GM23248 (cell line): Measurements from ENCODE around the gene ZNF32. TPM values are rescaled to one million over a fixed set of nuclear protein-coding genes. Genes with fewer than 3 reads are reported as not detected.
A peak's percentile ranks its signal among the peaks of the same experiment; 100 is the strongest.

ENCODE experiments used
- DNase-seq: peaks from one replicate; pipeline ENCODE4 v3.0.0-alpha.2; 2015
- H2AFZ ChIP-seq: fragments of 200-600 bp; sonication (generic); 2 replicates; pipeline ENCODE4 v1.6.1; 2016; ENCODE audit warnings: antibody characterized with exemption
- H3F3A ChIP-seq: fragments of 200-600 bp; sonication (generic); 2 replicates; pipeline ENCODE4 v1.6.1; 2016; ENCODE audit warnings: mild to moderate bottlenecking, antibody characterized with exemption, mixed run types; ENCODE audit not compliant: insufficient read depth
- H3K27ac ChIP-seq: fragments of 200-600 bp; sonication (generic); 2 replicates; pipeline ENCODE4 v1.5.1; 2016; ENCODE audit warnings: mild to moderate bottlenecking
- H3K27me3 ChIP-seq: fragments of 200-600 bp; sonication (generic); replicated peaks from 2 replicates; pipeline ENCODE4 v1.6.1; 2016; ENCODE audit warnings: mild to moderate bottlenecking; ENCODE audit not compliant: insufficient read depth
- H3K36me3 ChIP-seq: fragments of 200-600 bp; sonication (generic); 2 replicates; pipeline ENCODE4 v1.6.1; 2016; ENCODE audit warnings: low read depth, mild to moderate bottlenecking
- H3K4me1 ChIP-seq: fragments of 200-600 bp; sonication (generic); 2 replicates; pipeline ENCODE4 v1.6.1; 2016; ENCODE audit warnings: mild to moderate bottlenecking; ENCODE audit not compliant: insufficient read depth
- H3K4me2 ChIP-seq: fragments of 200-600 bp; sonication (generic); one replicate; pipeline ENCODE4 v1.6.1; 2016; ENCODE audit warnings: mild to moderate bottlenecking; ENCODE audit not compliant: unreplicated experiment
- H3K4me3 ChIP-seq: fragments of 200-600 bp; sonication (generic); 2 replicates; pipeline ENCODE4 v1.5.1; 2016; ENCODE audit warnings: mild to moderate bottlenecking
- H3K79me2 ChIP-seq: fragments of 200-600 bp; sonication (generic); 2 replicates; pipeline ENCODE4 v1.6.1; 2016; ENCODE audit warnings: mild to moderate bottlenecking; ENCODE audit not compliant: insufficient read depth
- H3K9ac ChIP-seq: fragments of 200-600 bp; sonication (generic); 2 replicates; pipeline ENCODE4 v1.6.1; 2016; ENCODE audit warnings: mild to moderate bottlenecking
- H3K9me2 ChIP-seq: fragments of 200-600 bp; sonication (generic); 2 replicates; pipeline ENCODE4 v1.6.1; 2016; ENCODE audit warnings: mixed run types, mild to moderate bottlenecking, moderate library complexity; ENCODE audit not compliant: insufficient read depth
- H3K9me3 ChIP-seq: fragments of 200-600 bp; sonication (generic); one replicate; pipeline ENCODE4 v1.6.1; 2017; ENCODE audit warnings: low read depth
- H4K20me1 ChIP-seq: fragments of 200-600 bp; sonication (generic); 2 replicates; pipeline ENCODE4 v1.6.0; 2016; ENCODE audit not compliant: insufficient read depth
- EZH2 ChIP-seq: fragments of 200-600 bp; sonication (generic); IDR thresholded peaks from 2 replicates; pipeline ENCODE4 v1.6.1; 2018; ENCODE audit warnings: antibody characterized with exemption, mild to moderate bottlenecking; ENCODE audit not compliant: insufficient read depth, poor library complexity, severe bottlenecking
- EZH2phosphoT487 ChIP-seq: fragments of 200-600 bp; sonication (generic); IDR thresholded peaks from 2 replicates; pipeline ENCODE4 v1.6.1; 2018; ENCODE audit warnings: antibody characterized with exemption, moderate library complexity, mild to moderate bottlenecking, low read depth; ENCODE audit not compliant: insufficient read depth
- WGBS, 2 experiments: methylation state at CpG; one replicate each; pipeline ENCODE4 v1.1.6; 2015 to 2017; ENCODE audit warnings: low lambda C conversion rate in 2 of 2, low coverage in 1 of 2; ENCODE audit errors: missing lambda C conversion rate in 2 of 2; 5-methylcytosine and 5-hydroxymethylcytosine counted together
- in situ Hi-C: fragments of 300-500 bp; cut with MboI; formaldehyde crosslinking; loops from 2 replicates; pipeline ENCODE4 v1.15.0; 2020
- polyA plus RNA-seq: library from polyadenylated mRNA; unstranded; fragments of >200 nt; fragmentation: Nextera tagmentation; extraction: Ambion mirVana; gene quantifications from 2 replicates; pipeline ENCODE4 v1.2.1, GENCODE V29; 2016
- total RNA-seq: library from RNA; depleted of rRNA; stranded (reverse); fragments of >200 nt; shearing (Covaris generic); gene quantifications from 2 replicates; pipeline ENCODE4 v1.2.3, GENCODE V29; 2014

ZNF32 gene
- total and polyA plus RNA-seq, 2 experiments from 2014 or later, result 24.6 to 42.1 TPM

DNA sequence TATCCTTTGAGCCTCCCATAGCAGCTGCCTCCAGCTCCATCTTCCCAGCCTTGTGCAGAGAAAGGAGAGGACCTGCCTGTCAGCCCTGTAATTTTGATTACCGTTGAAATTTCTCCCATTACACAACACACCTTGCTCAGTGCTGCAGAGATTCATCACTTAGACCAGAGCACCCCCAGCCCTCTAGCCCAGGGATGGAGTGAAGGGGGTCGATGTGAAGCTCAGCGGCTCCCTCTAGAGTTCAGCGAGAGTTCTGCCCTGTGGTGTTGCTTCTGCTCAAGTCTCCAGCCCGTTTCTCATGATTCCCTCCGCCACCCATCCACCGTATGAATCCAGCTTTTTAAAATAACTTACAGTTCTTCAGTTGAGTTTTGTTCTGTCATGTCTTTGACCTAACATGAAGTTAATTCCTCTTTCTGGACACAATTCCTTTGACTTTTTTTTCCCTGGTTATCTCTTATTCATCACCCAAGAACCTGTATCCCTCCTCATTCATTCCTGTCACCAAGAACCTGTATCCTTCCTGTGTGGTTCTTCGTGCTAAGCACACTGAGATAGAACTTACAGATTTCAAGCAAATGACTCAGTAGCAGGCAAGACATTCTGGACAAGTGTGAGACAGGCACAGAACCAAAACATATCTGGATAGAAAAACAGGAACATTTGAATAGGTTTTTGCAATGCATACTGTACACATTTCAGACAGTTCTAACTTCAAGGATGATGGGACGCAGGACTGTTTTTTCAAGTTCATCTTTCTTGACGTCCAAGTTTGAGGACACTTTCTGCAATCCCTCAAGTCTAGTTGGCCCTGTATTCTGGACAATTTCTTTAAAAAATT, 35.0 kb upstream of the ZNF32 start:
- H3K4me3 ChIP-seq, result no peak overlapping the region
- H3K79me2 ChIP-seq, result no peaks in the 10 kb centered on the region
- no peaks in the 10 kb centered on the region for H3K27me3 ChIP-seq
- H4K20me1 ChIP-seq, result no peaks in the 10 kb centered on the region
- H3K9ac ChIP-seq, result no peak overlapping the region
- WGBS, 2 experiments, result 14 to 21% methylated on average over 10 of the region's 10 CpGs
- in situ Hi-C loops, result no loop called here
- peak overlapping the region; percentile 35 for H3K4me2 ChIP-seq
- H3K9me2 ChIP-seq, result no peaks in the 10 kb centered on the region
- H3K9me3 ChIP-seq, result no peaks in the 10 kb centered on the region
- H3F3A ChIP-seq, result peaks cover 29% of the 10 kb centered on the region
- no peaks in the 10 kb centered on the region for H3K36me3 ChIP-seq
- TF ChIP-seq EZH2 (no peak), EZH2phosphoT487 (no peak)
- peak overlapping the region; percentile 12; the same call in 1 of the 2 replicates for H2AFZ ChIP-seq
- peaks cover 20% of the 10 kb centered on the region for H3K4me1 ChIP-seq
- DNase-seq, result peak; percentile 58
- no peak overlapping the region for H3K27ac ChIP-seq

DNA sequence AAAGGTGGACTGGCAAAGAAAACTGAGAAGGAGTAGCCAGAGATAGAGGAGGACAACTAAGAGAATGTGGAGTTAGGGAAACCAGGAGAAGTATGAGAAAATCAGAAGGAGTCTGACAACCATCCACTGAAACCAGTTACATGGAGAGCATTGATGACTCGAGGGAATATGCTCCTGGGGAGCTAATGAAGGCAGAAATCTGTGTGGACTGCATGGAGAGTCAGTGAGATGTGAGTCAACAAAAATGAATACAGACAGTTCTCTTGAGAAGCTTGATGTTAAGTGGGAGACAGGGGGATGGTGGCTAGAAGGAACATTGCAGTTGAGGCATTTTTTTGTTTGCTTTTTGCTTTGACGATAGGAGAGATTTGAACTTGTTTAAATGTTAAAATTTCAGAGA, 34.3 kb upstream of the ZNF32 start:
- Histone ChIP-seq H2AFZ (no peak overlapping the region), H3K36me3 (no peaks in the 10 kb centered on the region), H3F3A (peaks cover 29% of the 10 kb centered on the region), H3K9ac (no peak overlapping the region), H3K4me1 (peaks cover 20% of the 10 kb centered on the region), H3K9me2 (no peaks in the 10 kb centered on the region), H4K20me1 (no peaks in the 10 kb centered on the region), H3K27ac (no peak overlapping the region), H3K4me2 (peak overlapping the region; percentile 17), H3K79me2 (no peaks in the 10 kb centered on the region), H3K4me3 (no peak overlapping the region), H3K9me3 (no peaks in the 10 kb centered on the region), H3K27me3 (no peaks in the 10 kb centered on the region)
- 50 to 52% methylated on average over 2 of the region's 2 CpGs for WGBS, 2 experiments
- in situ Hi-C loops, result no loop called here
- DNase-seq, result peak; percentile 61
- no peak for TF ChIP-seq EZH2
- TF ChIP-seq EZH2phosphoT487, result no peak

DNA sequence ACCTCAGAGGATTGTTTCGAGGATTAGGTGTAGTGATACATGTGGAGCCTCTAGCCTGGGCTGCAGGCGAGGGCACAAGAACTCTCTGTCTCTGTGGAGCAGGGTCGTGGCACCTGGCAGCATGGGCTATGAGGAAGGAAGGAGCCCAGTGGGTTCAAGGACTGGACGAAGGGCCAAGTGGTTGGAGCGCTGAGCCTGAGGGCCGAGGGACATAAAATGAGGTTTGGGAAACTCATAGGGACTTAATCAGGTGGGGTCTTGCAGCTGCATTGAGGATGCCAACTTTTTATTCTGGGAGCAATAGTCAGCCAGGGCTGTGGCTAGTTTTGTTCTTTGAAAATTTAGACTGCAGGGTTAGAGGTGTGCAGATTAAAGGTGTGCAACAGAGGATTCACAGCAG, 33.0 kb upstream of the ZNF32 start:
- Histone ChIP-seq H3K79me2 (no peaks in the 10 kb centered on the region), H4K20me1 (no peaks in the 10 kb centered on the region), H3K36me3 (no peaks in the 10 kb centered on the region), H3K4me1 (peaks cover 20% of the 10 kb centered on the region), H3K27me3 (no peaks in the 10 kb centered on the region), H3K9me2 (no peaks in the 10 kb centered on the region), H3K4me3 (no peak overlapping the region), H3K9me3 (no peaks in the 10 kb centered on the region), H3F3A (peaks cover 29% of the 10 kb centered on the region), H3K9ac (no peak overlapping the region), H2AFZ (no peak overlapping the region), H3K27ac (no peak overlapping the region), H3K4me2 (no peak overlapping the region)
- TF ChIP-seq EZH2phosphoT487, result no peak
- TF ChIP-seq EZH2, result no peak
- DNase-seq, result no peak
- in situ Hi-C loops, result no loop called here
- 88 to 90% methylated on average over 6 of the region's 6 CpGs for WGBS, 2 experiments

DNA sequence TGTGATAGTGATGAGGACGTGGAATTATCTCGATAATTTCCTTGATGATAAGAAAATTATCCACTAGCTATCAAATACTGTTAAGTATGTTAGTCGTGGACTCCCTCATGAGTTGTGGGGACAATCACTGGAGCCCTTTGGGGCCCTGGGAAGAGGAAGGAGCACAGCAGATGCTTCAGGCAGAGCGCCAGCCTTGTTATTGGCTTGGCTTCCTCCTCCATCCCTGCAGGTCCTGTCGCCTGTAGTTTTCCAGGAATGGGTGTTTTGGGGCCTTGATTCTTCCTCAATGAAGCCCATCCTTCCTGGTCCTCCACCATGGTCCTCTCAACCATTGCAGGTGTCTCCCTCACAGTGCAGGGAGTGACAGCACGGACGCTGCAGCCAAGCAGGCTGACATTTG, 32.5 kb upstream of the ZNF32 start:
- H3K27ac ChIP-seq, result no peak overlapping the region
- in situ Hi-C loops, result no loop called here

More for the DNA sequence above, 32.5 kb upstream of the ZNF32 start:
- H3K9me2 ChIP-seq, result no peaks in the 10 kb centered on the region
- no peaks in the 10 kb centered on the region for H3K9me3 ChIP-seq
- WGBS, 2 experiments, result 83 to 88% methylated on average over 7 of the region's 7 CpGs
- no peak for DNase-seq
- H3K27me3 ChIP-seq, result no peaks in the 10 kb centered on the region
- H3K4me1 ChIP-seq, result peaks cover 20% of the 10 kb centered on the region
- no peak overlapping the region for H3K4me2 ChIP-seq
- peaks cover 29% of the 10 kb centered on the region for H3F3A ChIP-seq
- H3K79me2 ChIP-seq, result no peaks in the 10 kb centered on the region
- no peak for TF ChIP-seq EZH2phosphoT487
- H4K20me1 ChIP-seq, result no peaks in the 10 kb centered on the region
- no peak overlapping the region for H3K4me3 ChIP-seq
- no peaks in the 10 kb centered on the region for H3K36me3 ChIP-seq
- H3K9ac ChIP-seq, result no peak overlapping the region
- H2AFZ ChIP-seq, result no peak overlapping the region
